ENCODE results near the gene TRPV5. TPM values are rescaled to one million over a fixed set of nuclear protein-coding genes. Genes with fewer than 3 reads are reported as not detected.

The TRPV5 gene
- total and polyA plus RNA-seq, 2 donors (not counting 3 experiments of a cell fraction or from before 2014, with no cell fraction given) = not detected

DNA sequence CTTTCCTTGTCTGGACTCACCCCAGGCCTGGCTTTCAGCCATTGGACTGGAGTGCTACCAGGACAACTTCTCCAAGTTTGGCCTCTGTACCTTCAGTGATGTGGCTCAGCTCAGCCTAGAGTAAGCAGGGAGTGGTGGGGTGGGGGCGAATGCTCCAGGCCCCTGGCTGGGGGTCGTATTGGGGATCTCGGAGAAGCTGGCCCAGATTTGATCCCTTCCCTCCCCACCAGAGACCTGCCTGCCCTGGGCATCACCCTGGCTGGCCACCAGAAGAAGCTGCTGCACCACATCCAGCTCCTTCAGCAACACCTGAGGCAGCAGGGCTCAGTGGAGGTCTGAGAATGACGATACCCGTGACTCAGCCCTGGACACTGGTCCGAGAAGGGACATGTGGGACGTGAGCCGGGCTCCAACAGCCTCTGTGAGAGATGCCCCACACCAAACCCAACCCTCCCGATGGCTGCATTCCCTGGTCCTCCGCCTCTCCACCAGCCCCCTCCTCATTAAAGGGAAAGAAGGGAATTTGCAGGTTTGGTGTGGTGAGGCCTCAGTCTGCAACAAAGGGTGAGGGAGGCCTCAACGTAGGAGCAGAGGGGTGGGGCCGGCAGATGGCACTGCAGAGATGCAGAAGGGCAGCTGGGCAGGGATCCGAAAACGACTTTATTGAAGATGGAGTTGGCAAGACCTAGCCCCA, 62.8 kb downstream of the TRPV5 start:
- CTCF ChIA-PET = interaction anchor here (1.1 to 4.0 kb wide), 6 partner anchors 8 to 345 kb away, joined by 3 to 27 read pairs (median 4); no protein-coding TSS in a partner anchor

DNA sequence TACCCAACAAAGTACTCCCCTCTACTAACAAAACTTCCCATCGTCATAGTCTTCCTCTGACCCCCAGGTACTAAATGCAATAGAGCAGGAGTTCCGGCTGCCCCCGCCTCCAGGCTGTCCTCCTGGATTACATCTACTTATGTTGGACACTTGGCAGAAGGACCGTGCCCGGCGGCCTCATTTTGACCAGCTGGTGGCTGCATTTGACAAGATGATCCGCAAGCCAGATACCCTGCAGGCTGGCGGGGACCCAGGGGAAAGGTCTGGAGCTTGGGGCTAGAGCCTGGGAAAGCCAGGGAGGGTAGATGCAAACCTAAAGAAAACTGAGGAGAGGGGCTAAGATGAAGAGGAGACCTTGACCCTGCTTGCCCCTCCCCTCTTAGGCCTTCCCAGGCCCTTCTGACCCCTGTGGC, 63.4 kb downstream of the TRPV5 start:
- Histone ChIP-seq H3K9me1 (replicated peaks; ENCODE audit: control insufficient read depth, extremely low read depth, insufficient read depth, low read length) (no peaks in the 10 kb centered on the region), H3K79me2 (ENCODE audit: control insufficient read depth, insufficient read depth, low read length) (no peaks in the 10 kb centered on the region), H3K9me3 (replicated peaks; ENCODE audit: control insufficient read depth, insufficient read depth, low read length) (no peaks in the 10 kb centered on the region), H3K9ac (replicated peaks; ENCODE audit: extremely low read depth, insufficient read depth, low read length) (no peak overlapping the region), H3K4me2 (ENCODE audit: insufficient read depth, low read length) (no peak overlapping the region), H3K4me3 (replicated peaks in 1 of 3; ENCODE audit: insufficient read depth in 1 of 3, low read depth in 1 of 3, low read length in 3 of 3) (no peak overlapping the region), H3K27ac (ENCODE audit: insufficient read depth, low read depth, low read length) (no peak overlapping the region), H3K27me3 (ENCODE audit: control insufficient read depth in 2 of 2, insufficient read depth in 2 of 2, low read length in 2 of 2) (no peaks in the 10 kb centered on the region), H3K36me3 (ENCODE audit: control insufficient read depth in 2 of 2, extremely low read depth in 1 of 2, insufficient read depth in 2 of 2, low read length in 2 of 2) (no peaks in the 10 kb centered on the region), H2AFZ (ENCODE audit: low read depth, low read length) (no peak overlapping the region), H4K20me1 (replicated peaks; ENCODE audit: control insufficient read depth, extremely low read depth, insufficient read depth, low read length) (no peaks in the 10 kb centered on the region), H3K4me1 (ENCODE audit: control insufficient read depth, extremely low read depth, insufficient read depth, low read length) (no peaks in the 10 kb centered on the region)
- POLR2A ChIA-PET = no interaction called here
- CTCF ChIA-PET = interaction anchor here (1.1 to 4.0 kb wide), 5 partner anchors 9 to 345 kb away, joined by 3 to 27 read pairs (median 4); no protein-coding TSS in a partner anchor
- TF ChIP-seq EZH2 (IDR thresholded peaks at IDR 0.05; ENCODE audit: borderline replicate concordance, low read depth, low read length, severe bottlenecking) (no peak), POLR2A (IDR thresholded peaks at IDR 0.05; ENCODE audit: low read depth, low read length) (no peak), MYC (IDR thresholded peaks at IDR 0.05; ENCODE audit: low read depth, low read length) (no peak), FOS (IDR thresholded peaks at IDR 0.05; ENCODE audit: borderline replicate concordance, insufficient read depth, low read length) (no peak), GATA2 (IDR thresholded peaks at IDR 0.05; ENCODE audit: insufficient read depth, insufficient read length, low read depth, low read length) (no peak), POLR2AphosphoS5 (IDR thresholded peaks at IDR 0.05; ENCODE audit: insufficient read depth, low read depth, low read length) (no peak), JUN (IDR thresholded peaks at IDR 0.05; ENCODE audit: borderline replicate concordance, insufficient read depth, insufficient read length, low read depth) (no peak)
- TF ChIP-seq, protein P1, sequence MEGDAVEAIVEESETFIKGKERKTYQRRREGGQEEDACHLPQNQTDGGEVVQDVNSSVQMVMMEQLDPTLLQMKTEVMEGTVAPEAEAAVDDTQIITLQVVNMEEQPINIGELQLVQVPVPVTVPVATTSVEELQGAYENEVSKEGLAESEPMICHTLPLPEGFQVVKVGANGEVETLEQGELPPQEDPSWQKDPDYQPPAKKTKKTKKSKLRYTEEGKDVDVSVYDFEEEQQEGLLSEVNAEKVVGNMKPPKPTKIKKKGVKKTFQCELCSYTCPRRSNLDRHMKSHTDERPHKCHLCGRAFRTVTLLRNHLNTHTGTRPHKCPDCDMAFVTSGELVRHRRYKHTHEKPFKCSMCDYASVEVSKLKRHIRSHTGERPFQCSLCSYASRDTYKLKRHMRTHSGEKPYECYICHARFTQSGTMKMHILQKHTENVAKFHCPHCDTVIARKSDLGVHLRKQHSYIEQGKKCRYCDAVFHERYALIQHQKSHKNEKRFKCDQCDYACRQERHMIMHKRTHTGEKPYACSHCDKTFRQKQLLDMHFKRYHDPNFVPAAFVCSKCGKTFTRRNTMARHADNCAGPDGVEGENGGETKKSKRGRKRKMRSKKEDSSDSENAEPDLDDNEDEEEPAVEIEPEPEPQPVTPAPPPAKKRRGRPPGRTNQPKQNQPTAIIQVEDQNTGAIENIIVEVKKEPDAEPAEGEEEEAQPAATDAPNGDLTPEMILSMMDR (IDR thresholded peaks at IDR 0.05; ENCODE audit: extremely low read depth in 1 of 2, insufficient read depth in 1 of 2, low read depth in 1 of 2, low read length in 2 of 2) = no peak
- TF ChIP-seq, protein P2, sequence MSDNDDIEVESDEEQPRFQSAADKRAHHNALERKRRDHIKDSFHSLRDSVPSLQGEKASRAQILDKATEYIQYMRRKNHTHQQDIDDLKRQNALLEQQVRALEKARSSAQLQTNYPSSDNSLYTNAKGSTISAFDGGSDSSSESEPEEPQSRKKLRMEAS (IDR thresholded peaks at IDR 0.05; ENCODE audit: insufficient read depth, insufficient read length) = no peak
- BruUV-seq (replicated peaks) = no TSS peak
- intact Hi-C loops (cut with micrococcal nuclease) = no loop called here
- dilution Hi-C loops (cut with MboI; ENCODE audit: extremely low pct_ligation_motif_present, low sequenced_read_pairs) = no loop called here
- DNase-seq (ENCODE audit: low read depth, low spot score) (no peak), FAIRE-seq (no peak)

More for the DNA sequence above, 62.8 kb downstream of the TRPV5 start:
- dilution Hi-C loops (cut with MboI; ENCODE audit: extremely low pct_ligation_motif_present, low sequenced_read_pairs) = no loop called here
- H3K79me2 ChIP-seq (ENCODE audit: control insufficient read depth, insufficient read depth, low read length) = no peaks in the 10 kb centered on the region
- FAIRE-seq (no peak), DNase-seq (ENCODE audit: low read depth, low spot score) (no peak)
- POLR2A ChIA-PET = interaction anchor here (0.6 kb wide), 1 partner anchor 566 kb away, joined by 4 read pairs; no protein-coding TSS in a partner anchor
- H3K27me3 ChIP-seq (ENCODE audit: control insufficient read depth in 2 of 2, insufficient read depth in 2 of 2, low read length in 2 of 2) = no peaks in the 10 kb centered on the region
- H3K9ac ChIP-seq (replicated peaks; ENCODE audit: extremely low read depth, insufficient read depth, low read length) = no peak overlapping the region
- no peaks in the 10 kb centered on the region for H3K9me1 ChIP-seq (replicated peaks; ENCODE audit: control insufficient read depth, extremely low read depth, insufficient read depth, low read length)
- H3K27ac ChIP-seq (ENCODE audit: insufficient read depth, low read depth, low read length) = no peak overlapping the region
- no peaks in the 10 kb centered on the region for H3K9me3 ChIP-seq (replicated peaks; ENCODE audit: control insufficient read depth, insufficient read depth, low read length)
- no peak overlapping the region for H3K4me3 ChIP-seq (replicated peaks in 1 of 3; ENCODE audit: insufficient read depth in 1 of 3, low read depth in 1 of 3, low read length in 3 of 3)
- TF ChIP-seq EZH2 (IDR thresholded peaks at IDR 0.05; ENCODE audit: borderline replicate concordance, low read depth, low read length, severe bottlenecking) (no peak), POLR2A (IDR thresholded peaks at IDR 0.05; ENCODE audit: low read depth, low read length) (no peak)
- no peaks in the 10 kb centered on the region for H3K4me1 ChIP-seq (ENCODE audit: control insufficient read depth, extremely low read depth, insufficient read depth, low read length)
- H4K20me1 ChIP-seq (replicated peaks; ENCODE audit: control insufficient read depth, extremely low read depth, insufficient read depth, low read length) = no peaks in the 10 kb centered on the region
- no peaks in the 10 kb centered on the region for H3K36me3 ChIP-seq (ENCODE audit: control insufficient read depth in 2 of 2, extremely low read depth in 1 of 2, insufficient read depth in 2 of 2, low read length in 2 of 2)
- no peak overlapping the region for H2AFZ ChIP-seq (ENCODE audit: low read depth, low read length)
- BruUV-seq (replicated peaks) = no TSS peak
- no peak overlapping the region for H3K4me2 ChIP-seq (ENCODE audit: insufficient read depth, low read length)
- intact Hi-C loops (cut with micrococcal nuclease) = no loop called here
